HUDEP-2 (cell line): Measurements from ENCODE around the gene LIAS.
"Not testable (repeated sequence)": the region's sequence is repeated elsewhere in the genome, so short reads cannot be mapped to it uniquely, and the experiment has no call there.

Experiments
- DNase-seq, 76 experiments: peaks; one replicate each; lab custom pipeline; 2025; ENCODE audit not compliant: unreplicated experiment in 76 of 76; lab: John Stamatoyannopoulos, UW

LIAS gene

DNA sequence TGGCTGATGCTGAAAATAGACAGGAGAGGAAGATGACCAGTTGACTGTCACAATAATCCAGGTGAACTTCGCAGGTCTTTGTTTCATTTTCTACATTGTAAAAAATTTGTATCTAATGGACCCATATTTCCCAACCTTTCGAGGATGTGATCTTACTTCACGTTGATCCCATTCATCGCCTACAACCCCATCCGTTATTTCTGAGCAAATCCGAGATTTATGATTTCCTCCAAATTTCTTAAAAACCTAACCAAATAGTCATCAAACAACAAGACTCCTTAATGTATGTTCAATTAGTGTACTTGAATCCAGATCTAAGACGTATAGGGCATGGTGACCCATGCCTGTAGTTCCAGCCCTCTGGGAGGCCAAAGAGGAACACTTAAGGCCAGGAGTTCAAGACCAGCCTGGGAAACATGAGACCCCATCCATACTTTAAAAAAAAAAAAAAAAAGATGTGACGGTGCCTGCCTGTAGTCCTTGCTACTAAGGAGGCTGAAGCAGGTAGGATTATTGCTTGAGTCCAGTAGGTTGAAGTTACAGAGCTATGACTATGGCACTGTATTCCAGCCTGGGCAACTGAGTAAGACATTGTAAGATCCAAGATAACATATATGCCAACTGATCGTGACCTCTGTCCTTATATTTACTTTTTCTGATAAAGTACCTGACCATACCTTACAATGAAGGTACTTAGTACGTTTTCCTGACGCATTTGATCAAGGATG lies 5.8 kb upstream of the LIAS start:
- DNase-seq: no peak

DNA sequence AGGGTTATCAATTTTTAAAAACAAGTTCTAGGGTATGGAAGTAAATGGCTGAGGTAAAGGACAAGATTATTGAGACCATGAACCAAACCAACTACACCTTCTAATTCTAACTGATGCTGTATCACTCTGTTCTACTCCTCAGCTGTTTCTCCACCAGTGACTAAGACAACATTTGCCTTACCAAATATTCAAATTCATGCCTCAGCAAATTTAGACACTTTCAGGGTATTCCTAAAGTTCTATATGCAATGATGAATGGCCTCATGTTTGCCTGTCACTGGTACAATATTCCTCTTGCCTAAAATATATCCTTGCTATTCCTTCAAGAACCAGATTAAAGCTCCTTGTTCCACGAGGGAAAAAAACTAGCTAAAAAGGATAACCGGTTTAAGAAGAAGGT lies 5.1 kb upstream of the LIAS start:
- no peak for DNase-seq

DNA sequence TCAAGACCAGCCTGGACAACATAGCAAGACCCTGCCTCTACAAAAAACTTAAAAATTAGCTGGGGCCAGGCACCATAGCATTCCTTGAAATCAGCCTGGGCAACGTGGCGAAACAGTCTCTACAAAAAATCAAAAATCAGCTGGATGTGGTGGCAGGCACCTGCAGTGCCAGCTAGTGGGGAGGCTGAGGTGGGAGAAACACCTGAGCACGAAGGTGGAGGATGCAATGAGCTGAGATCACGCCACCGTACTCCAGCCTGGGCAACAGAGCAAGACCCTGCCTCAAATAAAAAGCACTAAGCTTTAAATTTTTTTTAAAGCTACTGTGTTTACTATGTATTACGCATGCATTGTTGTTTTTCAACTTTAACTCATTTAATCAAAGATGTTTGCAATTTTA lies 3.4 kb upstream of the LIAS start:
- DNase-seq: no peak

DNA sequence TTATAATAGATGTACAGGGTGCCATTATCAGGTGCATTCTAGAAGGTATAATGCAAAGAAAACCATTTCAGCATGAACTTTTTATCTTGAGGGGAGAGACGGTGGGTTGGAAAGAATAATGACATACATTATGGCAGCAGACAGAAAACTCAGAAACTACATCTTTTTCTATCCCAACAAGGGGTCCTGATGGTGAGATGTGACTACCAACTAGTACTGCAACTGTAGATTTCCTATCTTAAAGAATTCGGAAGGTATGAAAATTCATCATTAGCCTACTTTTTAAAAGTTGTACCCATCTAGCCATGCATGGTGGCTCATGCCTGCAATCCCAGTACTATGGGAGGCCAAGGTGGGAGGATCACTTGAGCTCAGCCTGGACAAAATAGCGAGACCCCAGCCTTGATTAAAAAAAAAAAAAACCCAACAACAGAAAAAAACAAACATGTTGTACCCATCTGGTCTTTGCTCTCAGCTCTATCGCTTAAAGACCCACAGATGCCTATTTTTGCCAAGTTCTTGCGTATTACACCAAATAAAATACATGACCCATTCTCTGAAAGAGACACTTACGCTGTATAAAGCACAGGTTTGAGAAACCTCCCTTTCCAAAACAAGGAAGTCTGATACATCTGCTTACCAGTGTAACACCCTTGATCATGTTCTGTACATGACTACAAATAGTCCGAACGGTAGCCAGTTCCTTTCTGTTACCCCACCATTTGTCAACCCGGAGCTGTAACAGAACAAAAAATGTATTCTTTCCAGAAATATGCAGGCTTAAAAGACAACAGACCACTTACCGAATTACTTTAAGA lies 1.7 kb upstream of the LIAS start:
- no peak for DNase-seq

DNA sequence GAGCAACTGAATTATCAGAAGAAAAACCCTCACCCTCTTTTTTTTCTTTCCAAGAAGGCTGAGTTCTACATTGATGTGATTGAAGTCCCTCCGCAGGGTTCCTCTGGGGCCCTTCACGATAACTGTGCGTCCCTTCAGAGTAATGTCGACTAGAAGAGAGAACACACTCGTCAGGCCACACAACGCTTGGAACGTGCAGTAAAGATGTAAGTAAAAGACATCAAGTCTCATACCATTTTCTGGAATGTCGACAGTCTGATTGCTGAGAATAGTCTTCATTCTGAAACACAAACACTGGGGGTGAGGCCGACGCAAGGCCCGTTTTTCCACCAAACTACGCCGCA lies 723 bp upstream of the LIAS start:
- DNase-seq: not testable (repeated sequence)

DNA sequence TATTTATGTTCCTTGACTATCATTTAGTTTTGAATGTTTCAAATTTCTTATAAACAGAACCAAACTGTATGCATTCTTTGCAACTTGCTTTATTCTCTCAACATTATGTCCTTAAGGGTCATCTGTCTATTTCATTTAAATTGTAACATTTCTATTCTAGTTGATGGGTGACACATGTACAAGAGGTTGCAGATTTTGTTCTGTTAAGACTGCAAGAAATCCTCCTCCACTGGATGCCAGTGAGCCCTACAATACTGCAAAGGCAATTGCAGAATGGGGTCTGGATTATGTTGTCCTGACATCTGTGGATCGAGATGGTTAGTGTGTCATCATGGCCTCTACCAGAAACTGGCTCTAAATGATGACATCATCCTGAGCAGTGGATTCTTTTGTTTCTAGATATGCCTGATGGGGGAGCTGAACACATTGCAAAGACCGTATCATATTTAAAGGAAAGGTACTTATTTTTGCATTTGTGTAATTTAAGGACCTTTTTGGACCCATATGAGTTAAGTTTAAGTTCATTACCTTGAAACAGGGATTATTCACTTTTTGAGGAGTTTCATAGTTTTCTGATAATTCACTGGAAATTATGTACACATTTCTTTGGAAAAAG lies 6.1 kb downstream of the LIAS start:
- DNase-seq: peak in 17 of 76 experiments; percentile 1 to 56 (median 23)

DNA sequence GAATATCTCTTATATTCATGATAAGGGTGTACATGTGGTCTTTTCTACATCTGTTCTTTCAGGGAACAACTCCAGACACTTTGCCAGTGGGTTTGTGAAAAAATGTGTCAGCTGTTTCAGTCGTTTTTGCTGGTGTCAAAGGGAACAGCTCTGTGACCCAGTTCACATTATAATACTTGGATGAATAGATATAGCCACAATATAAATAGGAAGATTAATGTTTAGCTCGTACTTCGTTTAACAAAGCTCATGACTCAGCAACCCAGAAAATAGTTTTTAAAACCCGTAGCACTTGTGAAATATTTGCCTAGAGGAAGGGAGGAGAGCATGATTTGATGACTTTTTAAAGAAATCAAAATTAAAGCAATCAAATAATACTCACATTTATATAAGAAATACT lies 7.9 kb downstream of the LIAS start:
- DNase-seq: no peak

DNA sequence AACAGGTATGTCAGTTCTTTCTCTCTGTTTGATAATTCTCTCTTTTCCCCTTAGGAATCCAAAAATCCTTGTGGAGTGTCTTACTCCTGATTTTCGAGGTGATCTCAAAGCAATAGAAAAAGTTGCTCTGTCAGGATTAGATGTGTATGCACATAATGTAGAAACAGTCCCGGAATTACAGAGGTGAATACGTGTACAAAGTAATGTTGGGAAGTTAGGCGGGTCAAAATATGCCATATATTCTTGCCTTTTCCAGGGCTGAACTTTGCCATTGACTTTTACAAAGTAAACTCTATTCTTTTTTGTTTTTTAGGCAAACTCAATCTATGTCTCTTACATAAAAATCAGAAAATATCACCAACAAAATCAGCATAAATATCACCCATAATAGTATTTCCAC lies 8.6 kb downstream of the LIAS start:
- no peak for DNase-seq

DNA sequence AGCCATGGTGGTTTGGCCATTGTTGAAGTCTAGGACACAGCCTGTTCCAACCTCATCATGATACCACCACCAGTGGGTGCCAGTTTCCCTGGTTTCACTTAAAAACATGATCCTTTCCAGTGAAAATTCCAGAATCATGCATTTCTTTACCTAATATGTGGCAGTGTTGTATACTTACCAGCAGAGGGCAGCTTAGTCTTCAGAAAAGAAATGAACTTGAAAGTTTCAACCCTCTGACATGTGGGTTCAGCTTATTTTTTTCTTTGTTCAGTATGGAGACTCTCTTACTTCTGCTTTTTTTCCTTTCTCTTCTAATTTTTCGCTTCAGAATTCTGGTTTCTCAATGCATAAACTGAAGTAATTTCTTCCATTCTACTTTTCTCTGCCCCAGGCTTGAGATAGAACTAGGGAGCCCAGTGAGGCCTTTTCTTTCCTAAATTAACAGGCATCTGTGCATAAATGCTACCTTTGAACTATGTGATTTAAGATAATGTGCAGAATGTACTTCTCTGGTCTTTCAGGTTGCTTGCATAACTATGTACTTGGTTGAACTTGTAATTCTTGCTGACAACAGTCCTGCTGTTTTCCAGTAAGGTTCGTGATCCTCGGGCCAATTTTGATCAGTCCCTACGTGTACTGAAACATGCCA lies 10.7 kb downstream of the LIAS start:
- DNase-seq: peak in 35 of 76 experiments; percentile 1 to 61 (median 25)

DNA sequence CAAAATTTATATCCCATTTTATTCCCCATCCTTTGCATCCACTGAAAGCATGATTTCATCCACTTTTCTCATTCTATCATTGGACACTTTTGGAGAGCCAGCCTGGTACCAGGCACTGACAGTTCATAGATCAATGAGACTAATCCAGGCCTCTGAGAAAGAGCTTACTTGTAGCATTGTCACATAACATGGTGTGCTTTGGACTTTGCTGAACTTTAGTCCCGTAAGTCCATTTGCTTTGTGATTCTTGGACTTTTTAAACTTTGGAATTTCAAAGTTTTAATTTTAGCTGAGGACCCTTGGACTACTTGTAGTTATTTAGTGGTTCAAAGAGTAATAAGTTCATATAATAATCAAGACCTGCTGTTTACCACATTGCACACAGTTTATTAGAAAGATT lies 11.5 kb downstream of the LIAS start:
- no peak for DNase-seq

DNA sequence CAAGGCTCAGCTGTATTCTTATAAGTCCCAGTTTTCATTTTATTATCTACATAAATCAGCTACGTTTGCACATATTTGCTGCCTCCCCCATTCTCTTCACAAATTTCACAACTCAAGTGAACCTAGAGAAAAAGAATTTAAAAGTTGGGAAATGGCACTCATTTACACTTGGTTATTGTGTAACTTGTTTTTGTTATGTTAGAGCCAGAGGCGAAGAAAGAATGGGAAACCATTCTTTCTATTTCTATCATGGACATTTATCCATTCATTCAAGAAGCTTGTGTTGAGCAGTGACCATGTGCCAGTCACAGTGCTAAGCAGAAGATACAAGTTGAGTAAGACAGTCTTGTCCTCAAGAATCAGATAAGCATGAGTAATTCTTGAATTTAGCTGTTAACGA lies 13.5 kb downstream of the LIAS start:
- DNase-seq: no peak

DNA sequence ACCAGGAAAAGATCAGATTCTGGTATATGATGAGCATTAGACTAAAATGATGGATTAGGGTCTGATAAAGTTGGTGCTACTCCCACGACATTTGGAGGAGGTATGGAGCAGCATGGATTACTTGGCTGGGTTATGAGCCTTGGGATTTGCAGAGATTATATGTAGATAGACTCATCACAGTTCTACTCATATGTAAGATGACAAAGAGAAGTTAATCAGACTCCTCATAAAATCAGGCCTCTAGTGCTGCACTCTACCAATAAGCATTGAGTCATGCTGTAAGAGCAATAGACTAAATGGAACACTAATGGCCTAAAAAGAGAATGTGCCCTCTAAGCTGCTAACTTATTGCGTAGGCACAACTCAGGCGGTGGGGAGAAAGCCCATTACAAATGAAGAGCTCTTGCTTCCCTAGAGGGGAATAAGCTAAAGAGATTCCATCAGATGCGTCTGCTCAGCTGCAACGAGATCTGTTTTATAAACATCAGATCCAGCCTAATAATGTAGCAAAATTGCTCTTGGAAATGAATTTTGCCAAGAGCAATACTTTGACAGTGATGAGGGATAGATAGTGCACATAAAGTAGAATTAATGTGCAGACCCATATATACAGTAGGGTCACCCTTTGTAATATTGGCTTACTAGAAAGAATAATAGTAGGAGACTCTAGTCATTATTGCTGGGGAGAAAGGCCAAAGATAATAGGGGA lies 17.5 kb downstream of the LIAS start:
- no peak for DNase-seq

DNA sequence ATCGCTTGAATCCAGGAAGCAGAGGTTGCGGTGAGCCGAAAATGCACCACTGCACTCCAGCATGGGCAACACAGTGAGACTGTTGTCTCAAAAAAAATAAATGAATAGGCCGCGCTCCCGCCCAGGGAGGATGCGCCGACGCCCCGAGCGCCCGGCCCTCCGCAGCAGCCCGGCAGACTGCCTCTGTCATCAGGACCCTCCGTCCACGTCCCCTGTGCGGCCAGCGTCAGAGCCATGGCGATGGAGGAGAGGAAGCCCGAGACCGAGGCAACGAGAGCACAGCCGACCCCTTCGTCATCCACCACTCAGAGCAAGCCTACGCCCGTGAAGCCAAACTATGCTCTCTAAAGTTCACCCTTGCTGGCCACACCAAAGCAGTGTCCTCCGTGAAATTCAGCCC lies 21.4 kb downstream of the LIAS start:
- no peak for DNase-seq

DNA sequence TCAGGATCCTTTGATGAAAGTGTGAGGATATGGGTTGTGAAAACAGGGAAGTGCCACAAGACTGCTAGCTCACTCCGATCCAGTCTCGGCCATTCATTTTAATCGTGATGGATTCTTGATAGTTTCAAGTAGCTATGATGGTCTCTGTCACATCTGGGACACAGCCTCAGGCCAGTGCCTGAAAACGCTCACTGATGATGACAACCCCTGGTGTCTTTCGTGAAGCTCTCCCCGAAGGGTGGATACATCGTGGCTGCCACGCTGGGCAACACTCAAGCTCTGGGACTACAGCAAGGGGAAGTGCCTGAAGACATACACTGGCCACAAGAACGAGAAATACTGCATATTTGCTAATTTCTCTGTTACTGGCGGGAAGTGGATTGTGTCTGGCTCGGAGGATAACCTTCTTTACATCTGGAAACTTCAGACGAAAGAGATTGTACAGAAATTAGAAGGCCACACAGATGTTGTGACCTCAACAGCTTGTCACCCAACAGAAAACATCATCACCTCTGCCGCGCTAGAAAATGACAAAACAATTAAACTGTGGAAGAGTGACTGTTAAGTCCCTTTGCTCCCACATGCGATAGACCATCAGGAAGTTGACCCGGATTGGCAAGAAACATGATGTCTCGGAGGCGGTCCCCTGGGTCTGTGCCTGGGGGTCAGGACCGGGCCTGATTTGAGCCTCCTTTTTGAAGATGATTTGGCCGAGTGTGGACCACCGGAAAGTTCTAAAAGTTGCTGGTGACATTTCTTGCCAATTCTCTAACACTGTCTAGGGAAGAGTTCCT lies 22.2 kb downstream of the LIAS start:
- no peak for DNase-seq

DNA sequence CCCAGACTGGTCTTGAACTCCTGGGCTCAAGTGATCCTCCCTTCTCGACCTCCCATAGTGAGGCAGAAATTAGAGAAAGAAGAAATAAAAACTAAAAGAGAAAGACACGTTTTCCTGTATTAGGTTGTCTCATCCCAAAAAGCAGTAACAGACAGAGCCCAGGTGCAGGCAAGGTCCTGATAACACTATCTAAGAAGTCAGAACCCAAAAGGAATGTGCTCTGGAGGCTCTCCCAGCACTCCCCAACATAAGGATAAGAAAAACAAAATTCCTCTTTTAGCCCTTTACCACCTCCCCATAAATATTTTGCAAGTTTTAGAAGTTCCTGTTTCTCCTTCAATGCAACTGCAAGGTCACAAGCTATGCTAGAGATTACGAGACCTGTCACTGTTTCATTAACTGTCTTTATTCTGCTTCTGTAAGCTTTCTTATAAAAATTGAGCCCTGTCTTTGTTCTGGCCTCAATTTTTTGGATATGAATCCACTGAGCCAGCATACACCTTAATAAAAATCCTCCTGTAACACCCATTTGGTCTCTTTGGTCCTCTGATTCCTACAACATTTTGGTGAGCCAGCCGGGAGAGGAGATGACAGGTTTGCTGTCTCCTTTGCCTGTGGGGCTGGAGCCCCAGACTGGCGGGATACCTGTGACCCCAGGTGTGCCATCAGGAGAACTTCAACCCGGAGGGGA lies 25.9 kb downstream of the LIAS start:
- DNase-seq: no peak

DNA sequence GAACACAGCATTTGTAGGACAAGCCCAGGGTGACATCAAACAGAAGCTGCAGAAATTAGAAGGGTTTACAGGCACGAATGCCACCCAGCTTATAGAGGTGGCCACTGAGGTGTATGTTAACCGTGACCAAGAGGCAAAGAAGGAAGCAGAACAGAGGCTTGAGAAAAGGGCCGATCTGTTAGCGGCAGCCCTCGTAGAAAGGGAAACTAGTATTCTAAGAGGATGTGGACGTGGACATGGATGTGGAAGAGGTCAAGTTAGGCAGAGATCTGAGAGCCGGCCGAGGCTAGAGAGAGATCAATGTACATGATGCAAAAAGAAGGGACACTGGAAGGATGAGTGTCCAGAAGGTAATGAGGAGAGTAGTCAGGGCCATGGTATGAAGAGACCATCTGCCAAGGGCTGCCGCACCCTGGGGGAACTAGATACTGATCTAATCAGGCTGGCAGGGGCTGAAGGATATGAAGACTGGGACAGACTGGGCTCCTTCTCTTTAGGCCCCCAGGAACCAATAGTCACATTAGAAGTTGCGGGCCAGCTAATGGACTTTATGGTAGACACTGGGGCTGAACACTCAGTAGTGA lies 27.5 kb downstream of the LIAS start:
- no peak for DNase-seq

DNA sequence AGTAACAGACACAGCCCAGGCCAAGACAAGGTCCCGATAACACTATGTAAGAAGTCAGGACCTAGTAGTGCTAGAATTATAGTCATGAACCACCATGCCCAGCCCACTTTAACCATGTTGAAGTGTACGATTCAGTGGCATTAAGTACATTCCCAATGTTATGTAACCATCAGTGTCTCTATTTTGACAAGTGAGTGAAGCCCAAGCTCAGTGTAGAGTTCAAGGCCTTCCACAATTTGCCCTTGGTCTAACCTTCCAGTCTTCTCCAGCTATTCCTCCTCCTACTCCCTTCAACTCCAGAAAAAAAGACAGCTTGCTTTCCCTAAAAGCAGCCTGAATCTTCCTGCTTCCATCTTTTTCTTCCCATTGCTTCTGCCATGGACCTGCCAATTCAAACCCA lies 31.5 kb downstream of the LIAS start:
- DNase-seq: no peak

DNA sequence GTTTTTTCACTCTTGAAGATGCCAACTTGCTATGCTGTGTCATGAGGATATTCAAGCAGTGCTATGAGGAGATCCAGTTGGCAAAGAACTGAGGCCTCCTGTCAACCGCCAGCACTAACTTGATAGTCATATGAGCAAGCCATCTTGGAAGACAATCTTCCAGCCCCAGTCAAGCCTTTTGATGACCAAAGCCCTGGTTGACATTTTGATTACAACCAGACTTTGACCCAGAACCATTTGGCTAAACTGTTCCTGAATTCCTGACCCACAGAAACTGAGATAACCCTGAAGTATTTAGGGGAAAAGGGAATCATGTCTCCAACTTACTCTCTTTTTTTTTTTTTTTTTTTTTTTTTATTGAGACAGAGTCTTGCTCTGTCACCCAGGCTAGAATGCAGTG lies 35.5 kb downstream of the LIAS start:
- no peak for DNase-seq
